ENCODE data around the gene MAD2L1.
"Not testable (repeated sequence)": the region's sequence is repeated elsewhere in the genome, so short reads cannot be mapped to it uniquely, and the experiment has no call there.

The MAD2L1 gene

GRCh38 chr4:120088507-120088906, 21.9 kb upstream of the MAD2L1 start:
- Histone ChIP-seq H3K27me3 (replicated peaks; ENCODE audit: control insufficient read depth, insufficient read depth, low read length) (no peaks in the 10 kb centered on the region), H3K4me3 (replicated peaks; ENCODE audit: low read depth, low read length) (no peak overlapping the region)
- TF ChIP-seq CTCF (IDR thresholded peaks at IDR 0.05; ENCODE audit: insufficient read depth, low read length, poor library complexity, severe bottlenecking) = no peak

GRCh38 chr4:120088066-120088465, 21.4 kb upstream of the MAD2L1 start:
- not testable (repeated sequence) for DNase-seq (ENCODE audit: extremely low read depth, insufficient read length); H3K36me3 ChIP-seq (ENCODE audit: control insufficient read depth, insufficient read depth, low read length); H3K4me3 ChIP-seq (replicated peaks; ENCODE audit: low read depth, low read length); H3K27me3 ChIP-seq (replicated peaks; ENCODE audit: control insufficient read depth, insufficient read depth, low read length)

More at GRCh38 chr4:120088507-120088906, 21.9 kb upstream of the MAD2L1 start:
- DNase-seq (ENCODE audit: extremely low read depth, insufficient read length) = no peak
- H3K36me3 ChIP-seq (ENCODE audit: control insufficient read depth, insufficient read depth, low read length) = no peaks in the 10 kb centered on the region

GRCh38 chr4:120085705-120086104, 19.1 kb upstream of the MAD2L1 start:
- Histone ChIP-seq H3K4me3 (replicated peaks; ENCODE audit: low read depth, low read length) (no peak overlapping the region), H3K27me3 (replicated peaks; ENCODE audit: control insufficient read depth, insufficient read depth, low read length) (no peaks in the 10 kb centered on the region), H3K36me3 (ENCODE audit: control insufficient read depth, insufficient read depth, low read length) (no peaks in the 10 kb centered on the region)
- DNase-seq (ENCODE audit: extremely low read depth, insufficient read length) = no peak
- no peak for TF ChIP-seq CTCF (IDR thresholded peaks at IDR 0.05; ENCODE audit: insufficient read depth, low read length, poor library complexity, severe bottlenecking)

- Histone ChIP-seq H3K27me3 (replicated peaks; ENCODE audit: control insufficient read depth, insufficient read depth, low read length) (no peaks in the 10 kb centered on the region), H3K36me3 (ENCODE audit: control insufficient read depth, insufficient read depth, low read length) (no peaks in the 10 kb centered on the region), H3K4me3 (replicated peaks; ENCODE audit: low read depth, low read length) (no peak overlapping the region)
- no peak for TF ChIP-seq CTCF (IDR thresholded peaks at IDR 0.05; ENCODE audit: insufficient read depth, low read length, poor library complexity, severe bottlenecking)
- DNase-seq (ENCODE audit: extremely low read depth, insufficient read length) = no peak
These were observed 17.7 kb upstream of the MAD2L1 start for GRCh38 chr4:120084327-120084726.

GRCh38 chr4:120083152-120083551, 16.5 kb upstream of the MAD2L1 start:
- no peak for TF ChIP-seq CTCF (IDR thresholded peaks at IDR 0.05; ENCODE audit: insufficient read depth, low read length, poor library complexity, severe bottlenecking)
- H3K4me3 ChIP-seq (replicated peaks; ENCODE audit: low read depth, low read length) = no peak overlapping the region
- DNase-seq (ENCODE audit: extremely low read depth, insufficient read length) = no peak
- no peaks in the 10 kb centered on the region for H3K36me3 ChIP-seq (ENCODE audit: control insufficient read depth, insufficient read depth, low read length)
- H3K27me3 ChIP-seq (replicated peaks; ENCODE audit: control insufficient read depth, insufficient read depth, low read length) = no peaks in the 10 kb centered on the region

- Histone ChIP-seq H3K36me3 (ENCODE audit: control insufficient read depth, insufficient read depth, low read length) (no peaks in the 10 kb centered on the region), H3K27me3 (replicated peaks; ENCODE audit: control insufficient read depth, insufficient read depth, low read length) (no peaks in the 10 kb centered on the region), H3K4me3 (replicated peaks; ENCODE audit: low read depth, low read length) (no peak overlapping the region)
- DNase-seq (ENCODE audit: extremely low read depth, insufficient read length) = no peak
- no peak for TF ChIP-seq CTCF (IDR thresholded peaks at IDR 0.05; ENCODE audit: insufficient read depth, low read length, poor library complexity, severe bottlenecking)
These were observed 15.6 kb upstream of the MAD2L1 start for GRCh38 chr4:120082251-120082650.
